ENCODE measurements around the gene ZFY. TPM values are rescaled to one million over a fixed set of nuclear protein-coding genes. Genes with fewer than 3 reads are reported as not detected.
"Not testable (repeated sequence)": the region's sequence is repeated elsewhere in the genome, so short reads cannot be mapped to it uniquely, and the experiment has no call there.

ZFY gene
- total RNA-seq, 2 donors from 2014 or later = 11.5 to 14.0 TPM

GRCh38 chrY:3003516-3003830, 68.3 kb downstream of the ZFY start:
- DNase-seq (ENCODE audit: low spot score) = no peak
- no peaks in the 10 kb centered on the region for H3K9me3 ChIP-seq
- intact Hi-C loops (cut with DNase I) = no loop called here
- 12% methylated on average over 3 of the region's 3 CpGs for WGBS
- peak overlapping the region; percentile 82 to 84 for H3K27ac ChIP-seq
- H3K4me3 ChIP-seq = peak overlapping the region; percentile 23 to 30
- TF ChIP-seq POLR2A (IDR thresholded peaks at IDR 0.05) = no peak
- TF ChIP-seq, protein P1, sequence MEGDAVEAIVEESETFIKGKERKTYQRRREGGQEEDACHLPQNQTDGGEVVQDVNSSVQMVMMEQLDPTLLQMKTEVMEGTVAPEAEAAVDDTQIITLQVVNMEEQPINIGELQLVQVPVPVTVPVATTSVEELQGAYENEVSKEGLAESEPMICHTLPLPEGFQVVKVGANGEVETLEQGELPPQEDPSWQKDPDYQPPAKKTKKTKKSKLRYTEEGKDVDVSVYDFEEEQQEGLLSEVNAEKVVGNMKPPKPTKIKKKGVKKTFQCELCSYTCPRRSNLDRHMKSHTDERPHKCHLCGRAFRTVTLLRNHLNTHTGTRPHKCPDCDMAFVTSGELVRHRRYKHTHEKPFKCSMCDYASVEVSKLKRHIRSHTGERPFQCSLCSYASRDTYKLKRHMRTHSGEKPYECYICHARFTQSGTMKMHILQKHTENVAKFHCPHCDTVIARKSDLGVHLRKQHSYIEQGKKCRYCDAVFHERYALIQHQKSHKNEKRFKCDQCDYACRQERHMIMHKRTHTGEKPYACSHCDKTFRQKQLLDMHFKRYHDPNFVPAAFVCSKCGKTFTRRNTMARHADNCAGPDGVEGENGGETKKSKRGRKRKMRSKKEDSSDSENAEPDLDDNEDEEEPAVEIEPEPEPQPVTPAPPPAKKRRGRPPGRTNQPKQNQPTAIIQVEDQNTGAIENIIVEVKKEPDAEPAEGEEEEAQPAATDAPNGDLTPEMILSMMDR (IDR thresholded peaks at IDR 0.05) = no peak
- no peak for TF ChIP-seq POLR2AphosphoS5 (IDR thresholded peaks at IDR 0.05)
- no peaks in the 10 kb centered on the region for H3K27me3 ChIP-seq (replicated peaks; ENCODE audit: insufficient read depth)
- H3K36me3 ChIP-seq = no peaks in the 10 kb centered on the region
- H3K4me1 ChIP-seq (replicated peaks) = no peaks in the 10 kb centered on the region

DNA sequence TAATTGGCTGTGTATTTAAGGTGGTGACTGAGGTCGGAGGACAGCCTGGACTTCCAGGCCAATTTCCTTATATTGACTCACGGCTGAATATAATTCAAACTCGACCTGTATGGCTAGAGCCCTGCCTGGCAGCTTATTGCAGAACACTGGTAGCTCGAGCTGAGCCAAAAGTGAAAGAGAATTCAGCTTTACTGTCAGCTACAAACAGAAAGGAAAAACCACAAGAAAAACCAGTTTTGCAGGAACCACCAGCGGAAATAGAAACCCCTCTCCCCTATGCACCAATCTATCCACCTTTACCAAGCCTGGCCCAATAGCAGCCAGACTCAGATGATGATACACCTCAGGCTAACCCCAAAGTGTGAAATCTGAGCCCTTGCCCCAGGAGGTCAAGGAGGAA, 68.7 kb downstream of the ZFY start:
- H3K27me3 ChIP-seq (replicated peaks; ENCODE audit: insufficient read depth) = no peaks in the 10 kb centered on the region
- H3K27ac ChIP-seq = peak overlapping the region; percentile 82 to 84
- TF ChIP-seq POLR2A (IDR thresholded peaks at IDR 0.05) = no peak
- TF ChIP-seq, protein P1 (IDR thresholded peaks at IDR 0.05) = no peak
- TF ChIP-seq POLR2AphosphoS5 (IDR thresholded peaks at IDR 0.05) = no peak
- no peaks in the 10 kb centered on the region for H3K4me1 ChIP-seq (replicated peaks)
- H3K4me3 ChIP-seq = peak overlapping the region; percentile 23 to 30
- 3% methylated on average over 5 of the region's 5 CpGs for WGBS
- intact Hi-C loops (cut with DNase I) = no loop called here
- peak; percentile 60 for DNase-seq (ENCODE audit: low spot score)
- no peaks in the 10 kb centered on the region for H3K9me3 ChIP-seq
- H3K36me3 ChIP-seq = no peaks in the 10 kb centered on the region

GRCh38 chrY:3006031-3006430, 70.8 kb downstream of the ZFY start:
- H3K9me3 ChIP-seq; DNase-seq (ENCODE audit: low spot score); H3K27me3 ChIP-seq (replicated peaks; ENCODE audit: insufficient read depth); H3K27ac ChIP-seq; H3K36me3 ChIP-seq; H3K4me3 ChIP-seq; intact Hi-C loops (cut with DNase I); H3K4me1 ChIP-seq (replicated peaks): not testable (repeated sequence)
- 43% methylated on average over 2 of the region's 2 CpGs for WGBS

- Histone ChIP-seq H3K9me3 (no peaks in the 10 kb centered on the region), H3K27me3 (replicated peaks; ENCODE audit: insufficient read depth) (no peaks in the 10 kb centered on the region), H3K27ac (no peak overlapping the region), H3K4me3 (no peak overlapping the region), H3K4me1 (replicated peaks) (no peaks in the 10 kb centered on the region), H3K36me3 (no peaks in the 10 kb centered on the region)
- intact Hi-C loops (cut with DNase I) = no loop called here
- TF ChIP-seq, protein P1 (IDR thresholded peaks at IDR 0.05) = no peak
- TF ChIP-seq POLR2AphosphoS5 (IDR thresholded peaks at IDR 0.05) = no peak
- no peak for TF ChIP-seq POLR2A (IDR thresholded peaks at IDR 0.05)
- no peak for DNase-seq (ENCODE audit: low spot score)
Observed at GRCh38 chrY:3007967-3008366, 72.8 kb downstream of the ZFY start.

GRCh38 chrY:3012226-3012625, 77.0 kb downstream of the ZFY start:
- no peaks in the 10 kb centered on the region for H3K36me3 ChIP-seq
- no peaks in the 10 kb centered on the region for H3K27me3 ChIP-seq (replicated peaks; ENCODE audit: insufficient read depth)
- H3K27ac ChIP-seq = no peak overlapping the region
- no peaks in the 10 kb centered on the region for H3K9me3 ChIP-seq
- no peak overlapping the region for H3K4me3 ChIP-seq
- no peak for DNase-seq (ENCODE audit: low spot score)
- no peaks in the 10 kb centered on the region for H3K4me1 ChIP-seq (replicated peaks)
- 21% methylated on average over 4 of the region's 4 CpGs for WGBS
- intact Hi-C loops (cut with DNase I) = no loop called here
- TF ChIP-seq, protein P1 (IDR thresholded peaks at IDR 0.05) = no peak
- TF ChIP-seq POLR2AphosphoS5 (IDR thresholded peaks at IDR 0.05) = no peak
- TF ChIP-seq POLR2A (IDR thresholded peaks at IDR 0.05) = no peak
